Measurements from ENCODE around the gene STAB2. TPM values are rescaled to one million over a fixed set of nuclear protein-coding genes. Genes with fewer than 3 reads are reported as not detected.

The STAB2 gene
- total RNA-seq, 2 donors from 2014 or later = under 0.01 TPM; not detected in 1

DNA sequence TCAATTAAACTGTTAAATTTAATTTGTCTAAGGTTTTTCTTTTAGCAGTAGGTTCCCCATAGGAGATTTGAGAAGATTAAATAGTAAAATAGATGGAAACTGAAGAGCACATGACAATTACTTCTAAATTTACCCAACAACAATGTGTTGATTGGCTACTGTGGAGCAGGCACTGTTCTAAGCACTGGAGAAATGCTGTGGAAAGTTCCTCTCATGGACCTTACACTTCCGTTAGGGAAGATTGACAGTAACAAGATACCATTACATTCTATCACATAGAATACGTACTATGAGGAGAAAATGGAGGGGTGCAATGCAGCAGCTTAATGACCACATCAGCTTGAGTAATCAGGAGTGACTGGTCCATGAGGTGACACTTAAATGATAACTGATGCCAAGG, 8.1 kb upstream of the STAB2 start:
- ATAC-seq = no peak
- Histone ChIP-seq H3K4me3 (no peak overlapping the region), H3K27ac (no peak overlapping the region), H3K9me3 (no peaks in the 10 kb centered on the region), H3K36me3 (replicated peaks in 1 of 2; ENCODE audit: insufficient read depth in 1 of 2, low read depth in 2 of 2) (no peaks in the 10 kb centered on the region), H3K4me1 (peaks cover 4% of the 10 kb centered on the region), H3K27me3 (no peaks in the 10 kb centered on the region)
- DNase-seq = no peak
- 48 to 76% methylated on average over 2 of the region's 2 CpGs for WGBS, 2 donors
- intact Hi-C loops (cut with DNase I) = no loop called here
- TF ChIP-seq POLR2A (IDR thresholded peaks at IDR 0.05) = no peak
- no peak for TF ChIP-seq CTCF (IDR thresholded peaks at IDR 0.05)

GRCh38 chr12:103580026-103580425, 7.0 kb upstream of the STAB2 start:
- Histone ChIP-seq H3K9me3 (no peaks in the 10 kb centered on the region), H3K4me1 (peaks cover 4% of the 10 kb centered on the region), H3K27me3 (no peaks in the 10 kb centered on the region), H3K36me3 (replicated peaks in 1 of 2; ENCODE audit: insufficient read depth in 1 of 2, low read depth in 2 of 2) (no peaks in the 10 kb centered on the region), H3K27ac (no peak overlapping the region), H3K4me3 (no peak overlapping the region)
- intact Hi-C loops (cut with DNase I) = no loop called here
- DNase-seq (no peak), ATAC-seq (no peak)
- TF ChIP-seq POLR2A (IDR thresholded peaks at IDR 0.05) (no peak), CTCF (IDR thresholded peaks at IDR 0.05) (no peak)
- 64 to 67% methylated on average over 1 of the region's 1 CpG for WGBS, 2 donors

DNA sequence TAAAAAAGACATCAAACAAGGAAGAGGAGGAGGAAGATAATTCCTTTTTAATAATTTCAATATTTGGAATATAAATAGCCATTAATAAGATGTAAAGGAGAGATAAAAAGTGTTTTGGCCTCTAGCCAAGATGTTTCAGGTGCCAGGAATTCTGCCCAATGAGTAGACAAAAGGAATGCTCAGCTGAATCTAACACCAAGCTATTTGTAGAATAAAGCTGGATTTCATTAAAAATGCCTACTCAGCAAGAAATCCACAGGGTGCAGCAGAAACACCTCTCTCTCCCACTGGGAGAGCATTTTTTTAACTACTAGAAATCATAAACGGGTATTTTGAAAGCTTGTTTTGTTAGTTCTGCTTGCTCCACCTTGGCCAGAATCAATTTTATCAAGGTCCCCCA, 4.1 kb upstream of the STAB2 start:
- no peaks in the 10 kb centered on the region for H3K36me3 ChIP-seq (replicated peaks in 1 of 2; ENCODE audit: insufficient read depth in 1 of 2, low read depth in 2 of 2)
- no peak for TF ChIP-seq POLR2A (IDR thresholded peaks at IDR 0.05)
- TF ChIP-seq CTCF (IDR thresholded peaks at IDR 0.05) = no peak
- DNase-seq (no peak), ATAC-seq (peak; percentile 56)
- 5 to 12% methylated on average over 1 of the region's 1 CpG for WGBS, 2 donors
- no peaks in the 10 kb centered on the region for H3K27me3 ChIP-seq
- no peak overlapping the region for H3K4me3 ChIP-seq
- H3K9me3 ChIP-seq = no peaks in the 10 kb centered on the region
- intact Hi-C loops (cut with DNase I) = no loop called here
- H3K27ac ChIP-seq = peak overlapping the region in 1 of 4 donors; percentile 39
- no peaks in the 10 kb centered on the region for H3K4me1 ChIP-seq

DNA sequence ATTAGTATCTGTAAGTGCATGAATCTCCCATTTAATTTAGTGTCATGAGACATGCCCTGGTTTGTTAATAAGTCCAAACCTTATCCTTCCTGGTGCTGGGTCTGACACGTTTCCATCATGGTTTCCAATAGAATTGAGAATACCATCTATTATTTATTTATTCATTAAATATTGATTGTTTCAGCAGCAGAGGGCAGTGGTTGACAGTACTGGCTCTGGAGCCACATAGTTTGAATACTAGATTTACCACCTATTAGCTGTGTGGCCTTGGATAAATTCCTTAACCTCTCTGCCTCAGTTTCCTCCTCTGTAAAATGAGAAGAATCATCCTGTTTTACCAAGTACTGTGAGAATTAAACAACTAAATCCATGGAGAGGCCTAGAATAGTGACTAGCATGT, 941 bp upstream of the STAB2 start:
- H3K27ac ChIP-seq = no peak overlapping the region
- no peak overlapping the region for H3K4me3 ChIP-seq
- no peaks in the 10 kb centered on the region for H3K9me3 ChIP-seq
- ATAC-seq (no peak), DNase-seq (no peak)
- peak in 2 of 7 experiments; percentile 7 for TF ChIP-seq CTCF (IDR thresholded peaks at IDR 0.05)
- no peak for TF ChIP-seq POLR2A (IDR thresholded peaks at IDR 0.05)
- H3K4me1 ChIP-seq = no peaks in the 10 kb centered on the region
- H3K36me3 ChIP-seq (replicated peaks in 1 of 2; ENCODE audit: insufficient read depth in 1 of 2, low read depth in 2 of 2) = no peaks in the 10 kb centered on the region
- no peaks in the 10 kb centered on the region for H3K27me3 ChIP-seq
- intact Hi-C loops (cut with DNase I) = no loop called here
- 61 to 68% methylated on average over 1 of the region's 1 CpG for WGBS, 2 donors

DNA sequence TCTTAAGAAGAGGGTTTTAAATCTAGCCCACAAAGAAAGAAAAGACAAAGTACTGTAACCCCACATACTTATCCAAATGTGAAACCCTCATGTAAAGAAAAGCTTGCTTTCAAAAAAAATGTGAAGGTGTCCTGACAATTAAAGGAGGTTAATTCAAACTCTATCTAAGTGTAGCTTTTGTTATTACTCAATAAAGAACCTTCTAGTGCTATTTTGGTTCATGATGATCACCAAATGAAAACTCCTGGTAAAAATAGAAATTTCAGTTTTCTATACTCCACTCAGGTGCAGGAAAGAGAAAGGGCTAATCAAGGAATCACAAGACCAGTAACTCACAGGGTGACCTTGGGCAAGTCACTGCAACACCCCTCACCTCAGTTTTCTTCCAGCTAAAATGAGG, 1.6 kb downstream of the STAB2 start:
- Histone ChIP-seq H3K4me1 (no peaks in the 10 kb centered on the region), H3K36me3 (replicated peaks in 1 of 2; ENCODE audit: insufficient read depth in 1 of 2, low read depth in 2 of 2) (no peaks in the 10 kb centered on the region), H3K27me3 (no peaks in the 10 kb centered on the region), H3K4me3 (no peak overlapping the region), H3K27ac (no peak overlapping the region), H3K9me3 (no peaks in the 10 kb centered on the region)
- TF ChIP-seq POLR2A (IDR thresholded peaks at IDR 0.05) (no peak), CTCF (IDR thresholded peaks at IDR 0.05) (no peak)
- no peak for ATAC-seq
- intact Hi-C loops (cut with DNase I) = no loop called here
- no peak for DNase-seq

All from body of pancreas (tissue), 4 donors.